ENCODE results near the gene EDARADD.

The EDARADD gene

GRCh38 chr1:236394879-236395229, 768 bp downstream of the EDARADD start:
- DNase-seq (ENCODE audit: low read depth): no peak

- DNase-seq (ENCODE audit: low read depth): no peak
Observed at GRCh38 chr1:236395230-236395946, 1.3 kb downstream of the EDARADD start.

GRCh38 chr1:236395947-236396664, 2.0 kb downstream of the EDARADD start:
- no peak for DNase-seq (ENCODE audit: low read depth)

- DNase-seq (ENCODE audit: low read depth): no peak
Observed at GRCh38 chr1:236396665-236397043, 2.6 kb downstream of the EDARADD start.

- no peak for DNase-seq (ENCODE audit: low read depth)
Observed at GRCh38 chr1:236397173-236397759, 3.2 kb downstream of the EDARADD start.

GRCh38 chr1:236398538-236398937, 4.5 kb downstream of the EDARADD start:
- DNase-seq (ENCODE audit: low read depth): no peak

GRCh38 chr1:236400061-236400603, 6.0 kb downstream of the EDARADD start:
- no peak for DNase-seq (ENCODE audit: low read depth)

- DNase-seq (ENCODE audit: low read depth): no peak
Observed at GRCh38 chr1:236401698-236402097, 7.6 kb downstream of the EDARADD start.

GRCh38 chr1:236403905-236404696, 10.0 kb downstream of the EDARADD start:
- DNase-seq (ENCODE audit: low read depth): no peak

GRCh38 chr1:236407059-236407458, 13.0 kb downstream of the EDARADD start:
- DNase-seq (ENCODE audit: low read depth): no peak

- no peak for DNase-seq (ENCODE audit: low read depth)
Observed at GRCh38 chr1:236413688-236414087, 19.6 kb downstream of the EDARADD start.

- DNase-seq (ENCODE audit: low read depth): no peak
Observed at GRCh38 chr1:236416165-236416564, 22.1 kb downstream of the EDARADD start.

GRCh38 chr1:236417336-236417735, 23.2 kb downstream of the EDARADD start:
- DNase-seq (ENCODE audit: low read depth): no peak

GRCh38 chr1:236419502-236419901, 25.4 kb downstream of the EDARADD start:
- DNase-seq (ENCODE audit: low read depth): no peak

- peak; percentile 19 for DNase-seq (ENCODE audit: low read depth)
Observed at GRCh38 chr1:236421022-236421421, 26.9 kb downstream of the EDARADD start.

- DNase-seq (ENCODE audit: low read depth): no peak
Observed at GRCh38 chr1:236421850-236422516, 27.9 kb downstream of the EDARADD start.

- no peak for DNase-seq (ENCODE audit: low read depth)
Observed at GRCh38 chr1:236422517-236422876, 28.4 kb downstream of the EDARADD start.

GRCh38 chr1:236425031-236425663, 31.1 kb downstream of the EDARADD start:
- no peak for DNase-seq (ENCODE audit: low read depth)

- no peak for DNase-seq (ENCODE audit: low read depth)
Observed at GRCh38 chr1:236426215-236426614, 32.1 kb downstream of the EDARADD start.

- DNase-seq (ENCODE audit: low read depth): no peak
Observed at GRCh38 chr1:236429715-236430274, 35.7 kb downstream of the EDARADD start.

GRCh38 chr1:236433819-236434315, 39.8 kb downstream of the EDARADD start:
- DNase-seq (ENCODE audit: low read depth): no peak
